K562 (cell line): ENCODE results near the gene RPS28. TPM values are rescaled to one million over a fixed set of nuclear protein-coding genes. Genes with fewer than 3 reads are reported as not detected.

ENCODE experiments used
- ARID1B ChIP-seq: fragments of 450-650 bp; IDR thresholded peaks from 2 replicates; pipeline ENCODE4 v1.6.1; 2016; ENCODE audit warnings: antibody characterized with exemption, mild to moderate bottlenecking, inconsistent platforms
- CTBP1 ChIP-seq: fragments of 450-650 bp; IDR thresholded peaks from 2 replicates; pipeline ENCODE4 v1.6.1; 2016; ENCODE audit warnings: borderline replicate concordance
- ELF4 ChIP-seq: fragments of 450-650 bp; formaldehyde crosslinking; IDR thresholded peaks from 2 replicates; pipeline ENCODE4 v1.4.0; 2022; ENCODE audit warnings: missing genetic modification characterization
- ESRRA ChIP-seq: fragments of 450-650 bp; IDR thresholded peaks from 2 replicates; pipeline ENCODE4 v1.6.1; 2014; ENCODE audit warnings: low read depth, mild to moderate bottlenecking, moderate library complexity, borderline replicate concordance
- JUND ChIP-seq, 2 experiments: IDR thresholded peaks; 2 replicates in 1 of 2; 3 replicates in 1 of 2; pipeline ENCODE4 v1.6.1; 2011; ENCODE audit warnings: borderline replicate concordance in 2 of 2, low read depth in 2 of 2, low read length in 2 of 2, improper control_type of control experiment in 1 of 2, missing biosample characterization in 1 of 2, missing genetic modification characterization in 1 of 2, missing genetic modification reagents in 1 of 2
- KLF6 ChIP-seq: fragments of 250-450 bp; sonication (Bioruptor Pico); IDR thresholded peaks from 2 replicates; pipeline ENCODE4 v1.4.0; 2020; ENCODE audit warnings: mild to moderate bottlenecking, moderate library complexity, borderline replicate concordance
- NR2C1 ChIP-seq, 2 experiments: fragments of 450-650 bp; IDR thresholded peaks; 2 replicates each; pipeline ENCODE4 v1.6.1; 2017; ENCODE audit warnings: mild to moderate bottlenecking in 2 of 2, antibody characterized with exemption in 1 of 2, inconsistent platforms in 1 of 2, missing compliant biosample characterization in 1 of 2, missing genetic modification characterization in 1 of 2
- NR2F6 ChIP-seq: fragments of 450-650 bp; formaldehyde crosslinking; IDR thresholded peaks from 2 replicates; pipeline ENCODE4 v1.4.0; 2020; ENCODE audit warnings: mild to moderate bottlenecking
- RAD21 ChIP-seq, 2 experiments: fragments of 250-450 bp in 1 of 2; fragments of 450-650 bp in 1 of 2; sonication (Bioruptor Pico) in 1 of 2; formaldehyde crosslinking in 1 of 2; IDR thresholded peaks in 1 of 2; conservative IDR thresholded peaks in 1 of 2; 2 replicates each; pipeline versions ENCODE4 v1.4.0 to v1.8.0; 2020 to 2022; ENCODE audit warnings: mild to moderate bottlenecking in 2 of 2, moderate library complexity in 1 of 2
- SMAD4 ChIP-seq: fragments of 250-450 bp; sonication (Bioruptor Pico); conservative IDR thresholded peaks from 2 replicates; pipeline ENCODE4 v1.8.0; 2021; ENCODE audit warnings: inconsistent platforms, mild to moderate bottlenecking, moderate library complexity
- SMARCE1 ChIP-seq: fragments of 450-650 bp; IDR thresholded peaks from 2 replicates; pipeline ENCODE4 v1.7.1; 2016; ENCODE audit warnings: mild to moderate bottlenecking
- SOX6 ChIP-seq: fragments of 450-650 bp; IDR thresholded peaks from 2 replicates; pipeline ENCODE4 v1.6.1; 2014; ENCODE audit warnings: mild to moderate bottlenecking
- ZNF121 ChIP-seq: sonication (generic); formaldehyde crosslinking; conservative IDR thresholded peaks from 2 replicates; pipeline ENCODE4 v1.8.0; 2022; ENCODE audit warnings: missing genetic modification reagents
- ZNF347 ChIP-seq: fragments of 450-650 bp; formaldehyde crosslinking; IDR thresholded peaks from 2 replicates; pipeline ENCODE4 v1.4.0; 2020; ENCODE audit warnings: low read depth, mild to moderate bottlenecking, moderate library complexity
- polyA plus RNA-seq, 8 experiments: library from polyadenylated mRNA; depleted of rRNA in 4 of 8; stranded (reverse) in 5 of 8; unstranded in 3 of 8; fragments of >200 nt; fragmentation: Nextera tagmentation in 2 of 8; fragmentation: Illumina TruSeq in 1 of 8; extraction: Ambion mirVana in 2 of 8; extraction: Trizol in 1 of 8; gene quantifications; 2 replicates each; pipeline versions ENCODE4 v1.2.1 to v1.2.3, GENCODE V29; 2011 to 2014; ENCODE audit warnings: inconsistent platforms in 1 of 8, missing spikeins in 1 of 8
- total RNA-seq, 7 experiments: library from RNA; depleted of rRNA in 6 of 7; stranded (reverse); fragments of >200 nt in 6 of 7; fragmentation: Illumina TruSeq in 2 of 7; extraction: Trizol in 2 of 7; gene quantifications; 2 replicates each; pipeline versions ENCODE4 v1.2.1 to v1.2.3, GENCODE V29; 2011 to 2021; ENCODE audit warnings: low replicate concordance in 1 of 7
- TF ChIP-seq, protein P1 (sequence below): fragments of 450-650 bp; conservative IDR thresholded peaks from 2 replicates; pipeline ENCODE4 v1.6.1; 2016; ENCODE audit warnings: missing genetic modification characterization, low read depth, mild to moderate bottlenecking, missing compliant biosample characterization, moderate library complexity
- TF ChIP-seq, protein P2 (sequence below): fragments of 450-650 bp; IDR thresholded peaks from 2 replicates; pipeline ENCODE4 v1.7.0; 2016; ENCODE audit warnings: borderline replicate concordance
- TF ChIP-seq, protein P3 (sequence below): fragments of 250-450 bp; sonication (Bioruptor Pico); IDR thresholded peaks from 2 replicates; pipeline ENCODE4 v1.5.0; 2020; ENCODE audit warnings: mild to moderate bottlenecking
- TF ChIP-seq, protein P4 (sequence below): fragments of 450-650 bp; IDR thresholded peaks from 2 replicates; pipeline ENCODE4 v1.6.1; 2018; ENCODE audit not compliant: partially characterized antibody

Gene RPS28
- total and polyA plus RNA-seq, 9 of the 15 experiments (the other 6 are each of a cell fraction or from before 2014, with no cell fraction given): 165 to 2,827 (median 1,303) TPM

DNA sequence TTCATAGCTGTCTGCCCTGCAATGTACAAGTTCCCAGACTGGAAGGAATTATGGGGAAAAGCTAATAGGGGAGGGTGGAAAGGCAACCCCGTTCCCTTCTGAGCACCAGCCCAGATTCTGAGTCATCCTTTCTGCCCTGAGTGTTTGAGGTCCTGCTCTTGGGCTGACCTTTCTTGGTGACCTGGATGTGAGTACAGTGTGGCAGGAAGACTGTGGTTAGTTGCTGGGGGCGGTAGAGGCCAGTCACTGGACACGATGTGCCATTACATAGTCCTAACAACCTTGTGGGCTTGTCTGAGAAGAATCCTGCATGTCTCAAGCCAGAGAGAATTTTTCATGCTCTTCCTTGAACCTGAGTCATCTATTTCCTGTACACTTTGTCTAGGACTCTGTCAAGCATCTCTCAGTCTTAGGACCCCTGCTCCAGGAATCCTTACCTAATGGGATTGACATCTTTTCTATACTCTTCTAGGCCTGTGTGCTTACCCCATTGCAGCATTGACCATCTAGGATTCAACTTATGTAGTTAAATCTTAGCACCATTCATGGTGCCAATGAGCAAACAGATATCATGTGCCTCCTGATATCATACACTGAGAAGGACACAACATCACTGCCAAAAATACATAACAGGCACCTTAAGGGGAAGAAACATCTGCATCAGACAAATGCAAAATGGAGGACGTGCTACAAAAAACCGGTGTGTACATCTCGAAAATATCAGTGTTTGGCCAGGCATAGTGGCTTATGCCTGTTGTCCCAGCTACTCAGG is 34.5 kb downstream of the RPS28 start (continued):
- peak; percentile 82 for TF ChIP-seq SMARCE1
- peak; percentile 77 for TF ChIP-seq NR2C1 (IDR thresholded peaks at IDR 0.05)
- TF ChIP-seq NR2C1 (tag; IDR thresholded peaks at IDR 0.05): peak; percentile 87
- TF ChIP-seq, protein P1, sequence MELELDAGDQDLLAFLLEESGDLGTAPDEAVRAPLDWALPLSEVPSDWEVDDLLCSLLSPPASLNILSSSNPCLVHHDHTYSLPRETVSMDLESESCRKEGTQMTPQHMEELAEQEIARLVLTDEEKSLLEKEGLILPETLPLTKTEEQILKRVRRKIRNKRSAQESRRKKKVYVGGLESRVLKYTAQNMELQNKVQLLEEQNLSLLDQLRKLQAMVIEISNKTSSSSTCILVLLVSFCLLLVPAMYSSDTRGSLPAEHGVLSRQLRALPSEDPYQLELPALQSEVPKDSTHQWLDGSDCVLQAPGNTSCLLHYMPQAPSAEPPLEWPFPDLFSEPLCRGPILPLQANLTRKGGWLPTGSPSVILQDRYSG (tag): no peak
- no peak for TF ChIP-seq ZNF347 (CRISPR knock-in tag)
- TF ChIP-seq SOX6: peak; percentile 51; the same call in 1 of the 2 replicates
- TF ChIP-seq, protein P2, sequence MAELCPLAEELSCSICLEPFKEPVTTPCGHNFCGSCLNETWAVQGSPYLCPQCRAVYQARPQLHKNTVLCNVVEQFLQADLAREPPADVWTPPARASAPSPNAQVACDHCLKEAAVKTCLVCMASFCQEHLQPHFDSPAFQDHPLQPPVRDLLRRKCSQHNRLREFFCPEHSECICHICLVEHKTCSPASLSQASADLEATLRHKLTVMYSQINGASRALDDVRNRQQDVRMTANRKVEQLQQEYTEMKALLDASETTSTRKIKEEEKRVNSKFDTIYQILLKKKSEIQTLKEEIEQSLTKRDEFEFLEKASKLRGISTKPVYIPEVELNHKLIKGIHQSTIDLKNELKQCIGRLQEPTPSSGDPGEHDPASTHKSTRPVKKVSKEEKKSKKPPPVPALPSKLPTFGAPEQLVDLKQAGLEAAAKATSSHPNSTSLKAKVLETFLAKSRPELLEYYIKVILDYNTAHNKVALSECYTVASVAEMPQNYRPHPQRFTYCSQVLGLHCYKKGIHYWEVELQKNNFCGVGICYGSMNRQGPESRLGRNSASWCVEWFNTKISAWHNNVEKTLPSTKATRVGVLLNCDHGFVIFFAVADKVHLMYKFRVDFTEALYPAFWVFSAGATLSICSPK: no peak
- TF ChIP-seq NR2F6 (CRISPR knock-in tag): no peak
- TF ChIP-seq KLF6: no peak
- TF ChIP-seq ELF4 (CRISPR knock-in tag): no peak
- no peak for TF ChIP-seq ZNF121 (CRISPR knock-in tag)
- TF ChIP-seq ESRRA: peak; percentile 98
- TF ChIP-seq CTBP1: peak; percentile 86
- peak in 1 of 2 experiments; percentile 57; a peak in 2 of 4 replicates for TF ChIP-seq RAD21 (CRISPR knock-in tag; conservative IDR thresholded peaks at IDR 0.05 in 1 of 2, IDR thresholded peaks at IDR 0.05 in 1 of 2)
- TF ChIP-seq JUND (IDR thresholded peaks at IDR 0.05; ENCODE audit: borderline replicate concordance, low read depth, low read length): peak; percentile 95
- peak; percentile 93 for TF ChIP-seq JUND (tag; IDR thresholded peaks at IDR 0.05; ENCODE audit: borderline replicate concordance, low read depth, low read length)
- TF ChIP-seq, protein P3, sequence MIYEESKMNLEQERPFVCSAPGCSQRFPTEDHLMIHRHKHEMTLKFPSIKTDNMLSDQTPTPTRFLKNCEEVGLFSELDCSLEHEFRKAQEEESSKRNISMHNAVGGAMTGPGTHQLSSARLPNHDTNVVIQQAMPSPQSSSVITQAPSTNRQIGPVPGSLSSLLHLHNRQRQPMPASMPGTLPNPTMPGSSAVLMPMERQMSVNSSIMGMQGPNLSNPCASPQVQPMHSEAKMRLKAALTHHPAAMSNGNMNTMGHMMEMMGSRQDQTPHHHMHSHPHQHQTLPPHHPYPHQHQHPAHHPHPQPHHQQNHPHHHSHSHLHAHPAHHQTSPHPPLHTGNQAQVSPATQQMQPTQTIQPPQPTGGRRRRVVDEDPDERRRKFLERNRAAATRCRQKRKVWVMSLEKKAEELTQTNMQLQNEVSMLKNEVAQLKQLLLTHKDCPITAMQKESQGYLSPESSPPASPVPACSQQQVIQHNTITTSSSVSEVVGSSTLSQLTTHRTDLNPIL (CRISPR knock-in tag): no peak
- peak; percentile 80 for TF ChIP-seq ARID1B
- peak; percentile 50 for TF ChIP-seq SMAD4
- TF ChIP-seq, protein P4, sequence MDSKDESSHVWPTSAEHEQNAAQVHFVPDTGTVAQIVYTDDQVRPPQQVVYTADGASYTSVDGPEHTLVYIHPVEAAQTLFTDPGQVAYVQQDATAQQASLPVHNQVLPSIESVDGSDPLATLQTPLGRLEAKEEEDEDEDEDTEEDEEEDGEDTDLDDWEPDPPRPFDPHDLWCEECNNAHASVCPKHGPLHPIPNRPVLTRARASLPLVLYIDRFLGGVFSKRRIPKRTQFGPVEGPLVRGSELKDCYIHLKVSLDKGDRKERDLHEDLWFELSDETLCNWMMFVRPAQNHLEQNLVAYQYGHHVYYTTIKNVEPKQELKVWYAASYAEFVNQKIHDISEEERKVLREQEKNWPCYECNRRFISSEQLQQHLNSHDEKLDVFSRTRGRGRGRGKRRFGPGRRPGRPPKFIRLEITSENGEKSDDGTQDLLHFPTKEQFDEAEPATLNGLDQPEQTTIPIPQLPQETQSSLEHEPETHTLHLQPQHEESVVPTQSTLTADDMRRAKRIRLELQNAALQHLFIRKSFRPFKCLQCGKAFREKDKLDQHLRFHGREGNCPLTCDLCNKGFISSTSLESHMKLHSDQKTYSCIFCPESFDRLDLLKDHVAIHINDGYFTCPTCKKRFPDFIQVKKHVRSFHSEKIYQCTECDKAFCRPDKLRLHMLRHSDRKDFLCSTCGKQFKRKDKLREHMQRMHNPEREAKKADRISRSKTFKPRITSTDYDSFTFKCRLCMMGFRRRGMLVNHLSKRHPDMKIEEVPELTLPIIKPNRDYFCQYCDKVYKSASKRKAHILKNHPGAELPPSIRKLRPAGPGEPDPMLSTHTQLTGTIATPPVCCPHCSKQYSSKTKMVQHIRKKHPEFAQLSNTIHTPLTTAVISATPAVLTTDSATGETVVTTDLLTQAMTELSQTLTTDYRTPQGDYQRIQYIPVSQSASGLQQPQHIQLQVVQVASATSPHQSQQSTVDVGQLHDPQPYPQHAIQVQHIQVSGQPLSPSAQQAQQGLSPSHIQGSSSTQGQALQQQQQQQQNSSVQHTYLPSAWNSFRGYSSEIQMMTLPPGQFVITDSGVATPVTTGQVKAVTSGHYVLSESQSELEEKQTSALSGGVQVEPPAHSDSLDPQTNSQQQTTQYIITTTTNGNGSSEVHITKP: peak; percentile 44
